SK-N-SH (cell line): Measurements from ENCODE around the gene CRIP3. TPM values are rescaled to one million over a fixed set of nuclear protein-coding genes. Genes with fewer than 3 reads are reported as not detected.

ENCODE experiments used
- CTCF ChIA-PET: fragments of 300-600, 350-600 bp; formaldehyde crosslinking; extraction: SDS; loops from one replicate; lab custom pipeline; 2021; lab: Yijun Ruan, JAX
- POLR2A ChIA-PET: fragments of 350-600 bp; sonication (Branson Sonifier 250); formaldehyde crosslinking; extraction: SDS; loops from one replicate; lab custom pipeline; 2020; ENCODE audit warnings: antibody characterized with exemption, inconsistent platforms; lab: Yijun Ruan, JAX
- DNase-seq: peaks from one replicate; pipeline ENCODE4 v3.0.0; 2012
- H2AFZ ChIP-seq: fragments of 200-600 bp; sonication (generic); 2 replicates; pipeline ENCODE4 v1.8.1; 2016; ENCODE audit warnings: antibody characterized with exemption, mild to moderate bottlenecking, low read depth
- H3F3A ChIP-seq: fragments of 200-600 bp; sonication (generic); replicated peaks from 2 replicates; pipeline ENCODE3; 2016; ENCODE audit warnings: antibody characterized with exemption, mild to moderate bottlenecking; ENCODE audit not compliant: insufficient read depth
- H3K27ac ChIP-seq, 2 experiments: fragments of 200-500 bp in 1 of 2; fragments of 200-600 bp in 1 of 2; sonication (Bioruptor generic) in 1 of 2; sonication (generic), shearing (Covaris generic) in 1 of 2; 2 replicates each; pipeline versions ENCODE4 v1.5.1 to v1.6.1; 2014 to 2016; ENCODE audit warnings: low read depth in 2 of 2, inconsistent platforms in 1 of 2, low read length in 1 of 2, mild to moderate bottlenecking in 1 of 2, mixed read lengths in 1 of 2
- H3K27me3 ChIP-seq: fragments of 200-600 bp; sonication (generic), shearing (Covaris generic); 2 replicates; pipeline ENCODE4 v1.6.1; 2016; ENCODE audit warnings: mixed run types; ENCODE audit not compliant: insufficient read depth
- H3K36me3 ChIP-seq, 2 experiments: fragments of 200-500 bp in 1 of 2; fragments of 200-600 bp in 1 of 2; sonication (Bioruptor generic) in 1 of 2; sonication (generic) in 1 of 2; replicated peaks in 1 of 2; 2 replicates each; pipeline versions ENCODE3 to v1.5.1; 2014 to 2016; ENCODE audit warnings: low read length in 1 of 2, mild to moderate bottlenecking in 1 of 2; ENCODE audit not compliant: insufficient read depth in 2 of 2, control insufficient read depth in 1 of 2
- H3K4me1 ChIP-seq, 2 experiments: fragments of 200-500 bp in 1 of 2; fragments of 200-600 bp in 1 of 2; sonication (Bioruptor generic) in 1 of 2; sonication (generic), shearing (Covaris generic) in 1 of 2; 2 replicates each; pipeline versions ENCODE4 v1.5.1 to v1.6.1; 2014 to 2016; ENCODE audit warnings: low read depth in 1 of 2, low read length in 1 of 2, mixed run types in 1 of 2; ENCODE audit not compliant: insufficient read depth in 2 of 2, control insufficient read depth in 1 of 2
- H3K4me2 ChIP-seq: fragments of 200-600 bp; sonication (generic), shearing (Covaris generic); 2 replicates; pipeline ENCODE4 v1.6.1; 2017; ENCODE audit warnings: mixed run types
- H3K4me3 ChIP-seq, 2 experiments: fragments of 200-500 bp in 1 of 2; fragments of 200-600 bp in 1 of 2; sonication (Bioruptor generic) in 1 of 2; sonication (generic), shearing (Covaris generic) in 1 of 2; 2 replicates each; pipeline versions ENCODE4 v1.5.1 to v1.8.1; 2014 to 2016; ENCODE audit warnings: low read depth in 2 of 2, inconsistent platforms in 1 of 2, low read length in 1 of 2, mild to moderate bottlenecking in 1 of 2, mixed read lengths in 1 of 2, moderate library complexity in 1 of 2
- H3K79me2 ChIP-seq: fragments of 200-600 bp; sonication (generic); 2 replicates; pipeline ENCODE4 v1.8.1; 2017; ENCODE audit warnings: mild to moderate bottlenecking; ENCODE audit not compliant: insufficient read depth
- H3K9ac ChIP-seq: fragments of 200-600 bp; sonication (generic); 2 replicates; pipeline ENCODE4 v1.6.1; 2017; ENCODE audit warnings: mixed run types
- H3K9me2 ChIP-seq: fragments of 200-600 bp; sonication (generic); 2 replicates; pipeline ENCODE4 v1.6.1; 2017; ENCODE audit warnings: mixed run types
- H3K9me3 ChIP-seq: fragments of 200-600 bp; sonication (generic); 2 replicates; pipeline ENCODE4 v1.6.1; 2017; ENCODE audit warnings: mixed run types, mild to moderate bottlenecking, moderate library complexity
- H4K20me1 ChIP-seq: fragments of 200-600 bp; sonication (generic); 2 replicates; pipeline ENCODE4 v1.6.1; 2017; ENCODE audit warnings: mild to moderate bottlenecking, mixed run types; ENCODE audit not compliant: insufficient read depth
- FOSL2 ChIP-seq: IDR thresholded peaks from 2 replicates; pipeline ENCODE4 v1.4.0; 2012; ENCODE audit warnings: low read depth, mild to moderate bottlenecking, moderate library complexity, borderline replicate concordance
- FOXJ3 ChIP-seq: sonication (generic); formaldehyde crosslinking; IDR thresholded peaks from 2 replicates; pipeline ENCODE4 v1.5.1; 2020; ENCODE audit warnings: mild to moderate bottlenecking, missing genetic modification reagents
- GABPA ChIP-seq: IDR thresholded peaks from 2 replicates; pipeline ENCODE4 v1.4.0; 2012; ENCODE audit warnings: low read depth, mild to moderate bottlenecking
- GATA2 ChIP-seq: sonication (generic); formaldehyde crosslinking; IDR thresholded peaks from 2 replicates; pipeline ENCODE4 v1.5.0; 2020; ENCODE audit warnings: mild to moderate bottlenecking, missing genetic modification reagents
- IRF3 ChIP-seq: fragments of 150-350 bp; IDR thresholded peaks from 2 replicates; pipeline ENCODE4 v1.6.1; 2016; ENCODE audit warnings: mild to moderate bottlenecking, low read depth, low read length
- MXI1 ChIP-seq: IDR thresholded peaks from 2 replicates; pipeline ENCODE4 v1.6.1; 2012; ENCODE audit warnings: mild to moderate bottlenecking, low read depth, low read length, improper control_type of control experiment
- NRF1 ChIP-seq: IDR thresholded peaks from 2 replicates; pipeline ENCODE4 v1.6.1; 2012; ENCODE audit warnings: low read depth, mild to moderate bottlenecking, low read length
- PBX3 ChIP-seq: IDR thresholded peaks from 2 replicates; pipeline ENCODE4; 2012
- POLR2AphosphoS5 ChIP-seq: IDR thresholded peaks from 2 replicates; pipeline ENCODE4 v1.6.1; 2012; ENCODE audit warnings: low read depth, low read length
- TAF1 ChIP-seq: IDR thresholded peaks from 2 replicates; pipeline ENCODE4 v1.6.1; 2012; ENCODE audit warnings: low read depth, mild to moderate bottlenecking, low read length, moderate library complexity, borderline replicate concordance
- TCF12 ChIP-seq: IDR thresholded peaks from 2 replicates; pipeline ENCODE4 v1.4.0; 2012
- TEAD4 ChIP-seq: IDR thresholded peaks from 2 replicates; pipeline ENCODE4 v1.4.0; 2012; ENCODE audit warnings: mild to moderate bottlenecking, borderline replicate concordance; ENCODE audit not compliant: insufficient read depth
- USF2 ChIP-seq: fragments of 150-350 bp; IDR thresholded peaks from 2 replicates; pipeline ENCODE4 v1.6.1; 2017; ENCODE audit warnings: antibody characterized with exemption, low read length, low read depth, borderline replicate concordance
- ZBTB33 ChIP-seq: IDR thresholded peaks from 2 replicates; pipeline ENCODE4 v1.4.0; 2012; ENCODE audit warnings: low read depth, borderline replicate concordance
- WGBS: methylation state at CpG from one replicate; pipeline ENCODE4 v1.1.6; 2017; ENCODE audit warnings: low lambda C conversion rate; 5-methylcytosine and 5-hydroxymethylcytosine counted together
- polyA plus RNA-seq, 3 experiments: library from polyadenylated mRNA; depleted of rRNA; stranded (reverse); fragments of >200 nt; gene quantifications; 2 replicates each; pipeline ENCODE4 v1.2.3, GENCODE V29; 2012

The CRIP3 gene
- 0.11 TPM in 1 of 2 replicates, not detected in the other for polyA plus RNA-seq (2012; rRNA removed)
- 0.05 TPM in 1 of 2 replicates, not detected in the other for polyA plus RNA-seq (2012; cell fraction: cytosol; rRNA removed)
- 0.54 TPM in 1 of 2 replicates, not detected in the other for polyA plus RNA-seq (2012; cell fraction: nucleus; rRNA removed)

GRCh38 chr6:43308101-43308989, at the start of gene CRIP3:
TSS of gene CRIP3 (minus strand) at chr6:43308826. CDS start at chr6:43308792, 34 bp downstream.
- Histone ChIP-seq H3K9ac (no peak within 1 kb of the TSS), H3K27me3 (no peaks in the 10 kb centered on the region), H3K4me2 (no peak within 1 kb of the TSS), H3K4me1 (no peaks in the 10 kb centered on the region; a peak in 1 of 4 replicates), H2AFZ (no peak within 1 kb of the TSS), H3K4me3 (no peak within 1 kb of the TSS), H3K27ac (no peak within 1 kb of the TSS), H3K79me2 (no peaks in the 10 kb centered on the region), H3K36me3 (no peaks in the 10 kb centered on the region), H3F3A (no peaks in the 10 kb centered on the region), H3K9me2 (no peaks in the 10 kb centered on the region), H4K20me1 (no peaks in the 10 kb centered on the region), H3K9me3 (no peaks in the 10 kb centered on the region)
- CTCF ChIA-PET = no interaction called here
- TF ChIP-seq POLR2AphosphoS5 = no peak
- TF ChIP-seq FOXJ3 (CRISPR knock-in tag) = no peak
- no peak for TF ChIP-seq PBX3
- TF ChIP-seq TAF1 = no peak
- no peak for TF ChIP-seq TEAD4
- no peak for TF ChIP-seq GABPA
- no peak for TF ChIP-seq FOSL2
- no peak for TF ChIP-seq USF2
- no peak for TF ChIP-seq NRF1
- no peak for TF ChIP-seq GATA2 (CRISPR knock-in tag)
- TF ChIP-seq ZBTB33 = no peak
- TF ChIP-seq IRF3 = no peak
- no peak for TF ChIP-seq TCF12
- TF ChIP-seq MXI1 = no peak
- POLR2A ChIA-PET = no interaction called here
- no peak for DNase-seq
- WGBS = 74% methylated on average over 33 of the region's 39 CpGs
